GM12873 (cell line): ENCODE results near the gene RER1.

ENCODE experiments used
- CTCF ChIP-seq: IDR thresholded peaks from 2 replicates; pipeline ENCODE4 v1.5.1; 2012; ENCODE audit warnings: low read depth, mild to moderate bottlenecking, moderate library complexity, low read length, control low read depth; ENCODE audit not compliant: insufficient read depth; ENCODE audit errors: missing control alignments

RER1 gene

GRCh38 chr1:2355373-2356261, 36.0 kb upstream of the RER1 start:
- no peak for TF ChIP-seq CTCF

GRCh38 chr1:2356401-2356800, 35.2 kb upstream of the RER1 start:
- no peak for TF ChIP-seq CTCF

- no peak for TF ChIP-seq CTCF
Measured at GRCh38 chr1:2356911-2357845, 34.5 kb upstream of the RER1 start.

GRCh38 chr1:2358072-2358471, 33.6 kb upstream of the RER1 start:
- TF ChIP-seq CTCF, result no peak

- no peak for TF ChIP-seq CTCF
Measured at GRCh38 chr1:2358651-2359640, 32.7 kb upstream of the RER1 start.

GRCh38 chr1:2360588-2361364, 30.9 kb upstream of the RER1 start:
- TF ChIP-seq CTCF, result no peak
